ENCODE measurements around the gene TRPV5. TPM values are rescaled to one million over a fixed set of nuclear protein-coding genes. Genes with fewer than 3 reads are reported as not detected.

The TRPV5 gene
- total RNA-seq, 4 donors from 2014 or later: 0.31 TPM; not detected in 3

GRCh38 chr7:142883145-142883544, 50.4 kb downstream of the TRPV5 start:
- Histone ChIP-seq H3K27ac (no peak overlapping the region), H3K27me3 (peaks cover 56% of the 10 kb centered on the region), H3K36me3 (no peaks in the 10 kb centered on the region), H3K4me3 (no peak overlapping the region), H3K9me3 (no peaks in the 10 kb centered on the region), H3K4me1 (no peaks in the 10 kb centered on the region)
- 79 to 88% methylated on average over 7 to 9 of the region's 10 CpGs for WGBS, 2 donors (ENCODE audit: low coverage in 1 of 2)
- no peak for ATAC-seq
- TF ChIP-seq CTCF (IDR thresholded peaks at IDR 0.05) (no peak), POLR2A (IDR thresholded peaks at IDR 0.05) (no peak), EP300 (IDR thresholded peaks at IDR 0.05) (no peak), POLR2AphosphoS5 (IDR thresholded peaks at IDR 0.05) (no peak)

GRCh38 chr7:142882338-142882678, 51.2 kb downstream of the TRPV5 start:
- Histone ChIP-seq H3K27ac (no peak overlapping the region), H3K27me3 (peaks cover 64% of the 10 kb centered on the region), H3K4me1 (no peaks in the 10 kb centered on the region), H3K9me3 (no peaks in the 10 kb centered on the region), H3K4me3 (no peak overlapping the region), H3K36me3 (no peaks in the 10 kb centered on the region)
- 59 to 97% methylated on average over 3 to 5 of the region's 5 CpGs for WGBS, 2 donors (ENCODE audit: low coverage in 1 of 2)
- TF ChIP-seq POLR2A (IDR thresholded peaks at IDR 0.05) (no peak), EP300 (IDR thresholded peaks at IDR 0.05) (no peak), POLR2AphosphoS5 (IDR thresholded peaks at IDR 0.05) (no peak), CTCF (IDR thresholded peaks at IDR 0.05) (no peak)
- no peak for ATAC-seq

GRCh38 chr7:142881586-142882337, 51.8 kb downstream of the TRPV5 start:
- Histone ChIP-seq H3K27ac (no peak overlapping the region), H3K4me1 (no peaks in the 10 kb centered on the region), H3K9me3 (no peaks in the 10 kb centered on the region), H3K4me3 (no peak overlapping the region), H3K36me3 (no peaks in the 10 kb centered on the region), H3K27me3 (peaks cover 69% of the 10 kb centered on the region)
- 67 to 71% methylated on average over 1 to 9 of the region's 9 CpGs for WGBS, 2 donors (ENCODE audit: low coverage in 1 of 2)
- ATAC-seq: no peak
- TF ChIP-seq POLR2A (IDR thresholded peaks at IDR 0.05) (no peak), CTCF (IDR thresholded peaks at IDR 0.05) (no peak), POLR2AphosphoS5 (IDR thresholded peaks at IDR 0.05) (no peak), EP300 (IDR thresholded peaks at IDR 0.05) (no peak)

GRCh38 chr7:142880876-142881505, 52.6 kb downstream of the TRPV5 start:
- TF ChIP-seq EP300 (IDR thresholded peaks at IDR 0.05) (no peak), POLR2AphosphoS5 (IDR thresholded peaks at IDR 0.05) (no peak), POLR2A (IDR thresholded peaks at IDR 0.05) (no peak), CTCF (IDR thresholded peaks at IDR 0.05) (peak in 2 of 4 experiments; percentile 7 to 48)
- Histone ChIP-seq H3K4me3 (no peak overlapping the region), H3K36me3 (no peaks in the 10 kb centered on the region), H3K9me3 (no peaks in the 10 kb centered on the region), H3K27ac (no peak overlapping the region), H3K27me3 (peaks cover 70% of the 10 kb centered on the region), H3K4me1 (no peaks in the 10 kb centered on the region)
- no peak for ATAC-seq
- WGBS, 2 donors (ENCODE audit: low coverage in 1 of 2): 36 to 42% methylated on average over 6 of the region's 8 CpGs

GRCh38 chr7:142879060-142879459, 54.5 kb downstream of the TRPV5 start:
- H3K27ac ChIP-seq: no peak overlapping the region
- no peaks in the 10 kb centered on the region for H3K9me3 ChIP-seq
- TF ChIP-seq POLR2A (IDR thresholded peaks at IDR 0.05): no peak
- no peak for TF ChIP-seq EP300 (IDR thresholded peaks at IDR 0.05)
- no peak overlapping the region for H3K4me3 ChIP-seq
- no peaks in the 10 kb centered on the region for H3K36me3 ChIP-seq
- 84 to 86% methylated on average over 5 of the region's 5 CpGs for WGBS, 2 donors (ENCODE audit: low coverage in 1 of 2)
- peaks cover 72% of the 10 kb centered on the region for H3K27me3 ChIP-seq
- ATAC-seq: no peak
- no peaks in the 10 kb centered on the region for H3K4me1 ChIP-seq
